Stimulated activated naive B cell treated with anti-CD40 and anti-IgM and Interleukin-4, amounts not matched to agents 10 μg/mL and 1 μg/mL and 100 μg/mL, for 72 hours (primary cell): ENCODE measurements around the gene PARD3.

Source experiments
- ATAC-seq, 2 donors: fragments of 150-1000 bp; cut with Tn5 transposase; replicated peaks; 2 replicates each; pipeline ENCODE4 v1.10.0; 2021; ENCODE audit warnings: moderate library complexity in 1 of 2
- DNase-seq: peaks from one replicate; pipeline ENCODE4 v3.0.0; 2021
- H3K27ac Mint-ChIP-seq: one replicate; pipeline ENCODE4 v1.8.0; 2022; ENCODE audit warnings: mild to moderate bottlenecking, mixed read lengths
- H3K27me3 Mint-ChIP-seq, 2 donors: one replicate each; pipeline ENCODE4 v1.8.0; 2022; ENCODE audit warnings: mixed read lengths in 2 of 2
- H3K36me3 Mint-ChIP-seq, 2 donors: one replicate each; pipeline ENCODE4 v1.8.0; 2022; ENCODE audit warnings: mixed read lengths in 2 of 2, mild to moderate bottlenecking in 1 of 2
- H3K4me1 Mint-ChIP-seq, 2 donors: one replicate each; pipeline ENCODE4 v1.8.0; 2022; ENCODE audit warnings: mixed read lengths in 2 of 2, mild to moderate bottlenecking in 1 of 2
- H3K4me3 Mint-ChIP-seq, 2 donors: one replicate each; pipeline ENCODE4 v1.8.0; 2022; ENCODE audit warnings: mild to moderate bottlenecking in 2 of 2, mixed read lengths in 2 of 2, moderate library complexity in 1 of 2
- H3K9me3 Mint-ChIP-seq, 2 donors: one replicate each; pipeline ENCODE4 v1.8.0; 2022; ENCODE audit warnings: mixed read lengths in 2 of 2, mild to moderate bottlenecking in 1 of 2

PARD3 gene

DNA sequence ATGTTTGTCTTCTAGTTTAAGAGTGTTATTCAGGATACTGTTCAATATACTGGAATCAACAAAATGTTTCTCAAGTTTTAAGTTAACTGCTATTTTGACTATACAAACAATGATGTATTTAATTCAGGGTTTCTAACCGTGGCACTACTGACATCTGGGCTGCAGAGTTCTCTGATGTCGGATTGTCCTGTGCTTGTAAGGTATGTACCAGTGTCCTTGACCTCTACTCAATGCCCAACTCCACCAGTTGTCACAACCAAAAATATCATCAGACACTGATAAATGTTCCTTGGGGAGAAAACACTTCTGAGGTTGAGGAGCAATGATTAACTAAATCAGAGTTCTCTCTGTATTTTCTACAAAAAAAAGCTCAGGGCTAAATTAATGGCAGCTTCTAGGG is 301.5 kb downstream of the PARD3 start:
- H3K27ac Mint-ChIP-seq: no peak overlapping the region
- no peaks in the 10 kb centered on the region for H3K9me3 Mint-ChIP-seq
- DNase-seq (no peak), ATAC-seq (no peak)
- no peak overlapping the region for H3K4me3 Mint-ChIP-seq
- no peaks in the 10 kb centered on the region for H3K27me3 Mint-ChIP-seq
- H3K36me3 Mint-ChIP-seq: no peaks in the 10 kb centered on the region
- H3K4me1 Mint-ChIP-seq: no peaks in the 10 kb centered on the region

DNA sequence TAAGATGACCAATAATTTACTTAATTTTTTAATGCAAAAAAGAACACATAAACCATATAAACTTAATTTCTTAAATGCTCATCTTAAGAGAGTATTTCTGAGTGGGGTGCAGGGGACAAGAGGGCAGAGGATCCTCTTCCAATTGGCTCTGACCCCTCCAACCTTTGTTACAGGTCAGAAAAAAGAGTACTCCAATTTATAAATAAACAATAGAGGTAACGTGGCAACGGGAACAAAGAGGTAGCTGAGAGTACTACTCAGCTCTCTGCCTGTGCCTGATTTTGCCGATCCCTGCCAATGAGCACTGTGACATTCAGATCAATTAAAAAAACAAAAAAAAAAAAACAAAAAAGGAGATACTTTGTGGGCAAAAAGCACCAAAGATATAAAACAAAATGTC is 307.9 kb downstream of the PARD3 start:
- ATAC-seq (no peak), DNase-seq (no peak)
- Mint-ChIP-seq H3K4me3 (no peak overlapping the region), H3K4me1 (no peaks in the 10 kb centered on the region), H3K27ac (no peak overlapping the region), H3K9me3 (no peaks in the 10 kb centered on the region), H3K27me3 (no peaks in the 10 kb centered on the region), H3K36me3 (no peaks in the 10 kb centered on the region)

- ATAC-seq (no peak), DNase-seq (no peak)
- Mint-ChIP-seq H3K27me3 (no peaks in the 10 kb centered on the region), H3K4me3 (no peak overlapping the region), H3K9me3 (no peaks in the 10 kb centered on the region), H3K27ac (no peak overlapping the region), H3K4me1 (no peaks in the 10 kb centered on the region), H3K36me3 (no peaks in the 10 kb centered on the region)
Measured at GRCh38 chr10:34506786-34507185, 308.3 kb downstream of the PARD3 start.

DNA sequence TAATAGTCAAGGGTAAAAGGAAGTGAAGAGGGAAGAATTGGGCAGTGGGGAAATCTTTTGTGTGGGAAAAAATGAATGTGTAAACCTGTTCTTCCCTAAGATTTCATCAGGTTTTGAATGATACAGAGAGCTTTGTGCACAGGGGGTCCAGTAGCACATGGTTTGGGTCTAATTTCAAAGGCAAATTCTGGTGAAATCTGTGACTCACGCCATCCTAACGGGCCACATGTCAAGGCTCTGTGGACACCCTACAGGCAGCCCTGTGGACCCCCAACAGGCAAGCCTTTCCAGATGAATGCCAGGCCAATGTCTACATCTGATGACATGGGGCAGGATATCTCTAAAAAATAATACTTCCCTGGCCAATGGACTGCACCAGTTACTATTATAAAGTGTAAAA is 309.8 kb downstream of the PARD3 start:
- no peak overlapping the region for H3K27ac Mint-ChIP-seq
- DNase-seq (no peak), ATAC-seq (no peak)
- H3K9me3 Mint-ChIP-seq: no peaks in the 10 kb centered on the region
- no peaks in the 10 kb centered on the region for H3K27me3 Mint-ChIP-seq
- no peaks in the 10 kb centered on the region for H3K4me1 Mint-ChIP-seq
- no peak overlapping the region for H3K4me3 Mint-ChIP-seq
- no peaks in the 10 kb centered on the region for H3K36me3 Mint-ChIP-seq

- Mint-ChIP-seq H3K4me3 (no peak overlapping the region), H3K9me3 (no peaks in the 10 kb centered on the region), H3K4me1 (no peaks in the 10 kb centered on the region), H3K27ac (no peak overlapping the region), H3K36me3 (no peaks in the 10 kb centered on the region), H3K27me3 (no peaks in the 10 kb centered on the region)
- no peak for ATAC-seq
- no peak for DNase-seq
Measured at GRCh38 chr10:34504534-34504933, 310.6 kb downstream of the PARD3 start.

DNA sequence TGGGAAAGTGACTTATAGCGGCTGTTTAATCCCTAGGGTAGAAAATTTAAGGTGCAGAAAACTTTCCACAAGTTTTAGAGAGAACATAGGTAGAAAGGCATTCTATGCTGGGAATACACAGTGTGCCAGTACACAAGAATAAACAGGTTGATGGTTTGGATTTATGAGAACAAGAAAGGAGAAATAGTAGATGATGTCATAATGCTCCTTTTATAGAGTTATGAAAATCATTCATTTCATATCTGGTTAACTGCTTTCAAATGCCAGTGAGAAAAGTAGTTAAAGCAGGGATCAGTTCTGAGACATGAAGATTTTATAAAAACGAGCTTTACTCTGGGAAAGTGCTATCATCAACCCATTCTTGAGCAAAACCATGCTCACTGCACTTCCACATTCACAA is 311.4 kb downstream of the PARD3 start:
- no peak overlapping the region for H3K4me3 Mint-ChIP-seq
- no peaks in the 10 kb centered on the region for H3K36me3 Mint-ChIP-seq
- no peaks in the 10 kb centered on the region for H3K9me3 Mint-ChIP-seq
- no peak for DNase-seq
- H3K27me3 Mint-ChIP-seq: no peaks in the 10 kb centered on the region
- ATAC-seq: no peak
- no peaks in the 10 kb centered on the region for H3K4me1 Mint-ChIP-seq
- no peak overlapping the region for H3K27ac Mint-ChIP-seq

- no peak for DNase-seq
- Mint-ChIP-seq H3K27ac (no peak overlapping the region), H3K4me1 (no peaks in the 10 kb centered on the region), H3K27me3 (no peaks in the 10 kb centered on the region), H3K36me3 (no peaks in the 10 kb centered on the region), H3K4me3 (no peak overlapping the region), H3K9me3 (peaks cover 0 to 3% of the 10 kb centered on the region in 2 donors)
- no peak for ATAC-seq
Measured at GRCh38 chr10:34499612-34500279, 315.4 kb downstream of the PARD3 start.

DNA sequence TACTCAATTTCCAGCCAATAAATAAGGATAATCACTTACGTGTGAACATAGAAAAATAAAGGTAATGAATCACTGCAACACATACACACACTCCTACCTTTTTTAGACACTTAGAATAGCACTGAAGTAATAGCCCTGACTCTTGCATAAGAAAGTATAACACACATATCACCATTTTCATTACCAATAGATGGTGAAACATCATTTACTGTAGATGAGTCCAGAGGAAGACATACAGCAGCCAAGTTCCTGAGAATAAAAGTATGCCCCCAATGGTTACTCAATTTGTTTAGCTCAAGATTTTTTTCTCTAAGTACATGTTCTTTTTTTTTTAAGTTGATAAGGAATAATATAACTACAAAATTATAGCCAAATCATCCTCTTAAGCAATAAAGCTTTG is 316.3 kb downstream of the PARD3 start:
- Mint-ChIP-seq H3K27ac (no peak overlapping the region), H3K4me1 (no peaks in the 10 kb centered on the region)
- ATAC-seq: no peak

DNA sequence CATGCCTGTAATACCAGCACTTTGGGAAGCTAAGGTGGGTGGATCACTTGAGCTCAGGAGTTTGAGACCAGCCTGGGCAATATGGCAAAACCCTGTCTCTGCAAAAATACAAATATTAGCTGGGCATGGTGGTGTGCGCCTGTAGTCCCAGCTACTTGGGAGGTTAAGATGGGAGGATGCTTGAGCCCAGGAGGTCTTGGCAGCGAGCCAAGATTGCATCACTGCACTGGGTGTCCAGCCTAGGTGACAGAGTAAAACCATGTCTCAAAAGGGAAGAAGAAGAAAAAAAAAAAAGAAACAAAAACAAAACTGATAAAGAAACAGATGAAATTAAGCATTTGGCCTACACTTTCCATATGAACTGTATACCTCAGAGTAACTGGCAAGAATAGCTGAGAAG is 319.2 kb downstream of the PARD3 start:
- Mint-ChIP-seq H3K36me3 (no peaks in the 10 kb centered on the region), H3K4me1 (no peaks in the 10 kb centered on the region), H3K27me3 (no peaks in the 10 kb centered on the region), H3K9me3 (peaks cover 0 to 3% of the 10 kb centered on the region in 2 donors), H3K4me3 (no peak overlapping the region), H3K27ac (no peak overlapping the region)
- ATAC-seq (no peak), DNase-seq (no peak)

More for the DNA sequence above, 316.3 kb downstream of the PARD3 start:
- Mint-ChIP-seq H3K9me3 (peaks cover 0 to 3% of the 10 kb centered on the region in 2 donors), H3K27me3 (no peaks in the 10 kb centered on the region), H3K36me3 (no peaks in the 10 kb centered on the region), H3K4me3 (no peak overlapping the region)
- no peak for DNase-seq

DNA sequence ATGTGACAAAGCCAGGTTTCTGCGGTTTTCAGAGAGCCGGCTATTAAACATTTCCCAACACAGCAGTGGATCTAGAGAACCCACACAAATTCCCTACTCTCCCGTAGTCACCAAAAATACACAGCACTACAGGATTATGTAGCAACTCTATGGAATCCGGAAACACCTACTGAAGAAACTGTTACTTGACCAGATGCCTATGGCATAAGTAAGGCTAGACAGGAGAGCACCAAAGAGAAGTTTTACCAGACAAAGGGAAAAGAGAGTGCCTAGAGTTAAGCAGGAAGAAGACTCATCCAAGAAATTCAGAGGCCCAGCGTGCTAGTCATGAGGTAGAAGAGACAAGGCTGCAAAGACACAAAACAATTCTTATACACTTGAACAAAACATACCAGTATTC is 321.1 kb downstream of the PARD3 start:
- H3K27me3 Mint-ChIP-seq: no peaks in the 10 kb centered on the region
- ATAC-seq (no peak), DNase-seq (no peak)
- H3K36me3 Mint-ChIP-seq: no peaks in the 10 kb centered on the region
- H3K9me3 Mint-ChIP-seq: peaks cover 0 to 3% of the 10 kb centered on the region in 2 donors
- H3K27ac Mint-ChIP-seq: no peak overlapping the region
- H3K4me1 Mint-ChIP-seq: no peaks in the 10 kb centered on the region
- H3K4me3 Mint-ChIP-seq: no peak overlapping the region

GRCh38 chr10:34492081-34492480 is 323.0 kb downstream of the PARD3 start:
- Mint-ChIP-seq H3K27me3 (no peaks in the 10 kb centered on the region), H3K9me3 (peaks cover 0 to 3% of the 10 kb centered on the region in 2 donors), H3K4me3 (no peak overlapping the region), H3K4me1 (no peaks in the 10 kb centered on the region), H3K27ac (no peak overlapping the region), H3K36me3 (no peaks in the 10 kb centered on the region)
- no peak for ATAC-seq
- no peak for DNase-seq

DNA sequence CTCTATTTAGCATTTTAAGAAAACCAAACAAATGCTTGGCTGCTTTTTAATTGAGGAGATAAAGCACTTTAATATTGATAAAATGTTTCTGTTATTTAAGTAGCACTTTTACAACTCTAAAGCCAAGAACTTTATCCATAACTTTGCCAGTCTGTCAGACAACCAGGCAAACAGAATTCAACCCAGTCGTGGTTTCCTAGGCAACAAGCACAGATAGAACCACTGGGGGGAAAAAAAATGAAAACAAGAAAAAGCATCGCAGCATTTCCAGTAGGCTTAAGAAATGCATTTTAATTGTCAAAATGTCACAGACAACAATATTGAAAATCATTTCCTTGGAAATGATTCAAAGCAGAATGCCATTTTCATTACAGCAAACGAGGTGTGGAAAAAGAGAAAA is 323.4 kb downstream of the PARD3 start:
- H3K27me3 Mint-ChIP-seq: no peaks in the 10 kb centered on the region

DNA sequence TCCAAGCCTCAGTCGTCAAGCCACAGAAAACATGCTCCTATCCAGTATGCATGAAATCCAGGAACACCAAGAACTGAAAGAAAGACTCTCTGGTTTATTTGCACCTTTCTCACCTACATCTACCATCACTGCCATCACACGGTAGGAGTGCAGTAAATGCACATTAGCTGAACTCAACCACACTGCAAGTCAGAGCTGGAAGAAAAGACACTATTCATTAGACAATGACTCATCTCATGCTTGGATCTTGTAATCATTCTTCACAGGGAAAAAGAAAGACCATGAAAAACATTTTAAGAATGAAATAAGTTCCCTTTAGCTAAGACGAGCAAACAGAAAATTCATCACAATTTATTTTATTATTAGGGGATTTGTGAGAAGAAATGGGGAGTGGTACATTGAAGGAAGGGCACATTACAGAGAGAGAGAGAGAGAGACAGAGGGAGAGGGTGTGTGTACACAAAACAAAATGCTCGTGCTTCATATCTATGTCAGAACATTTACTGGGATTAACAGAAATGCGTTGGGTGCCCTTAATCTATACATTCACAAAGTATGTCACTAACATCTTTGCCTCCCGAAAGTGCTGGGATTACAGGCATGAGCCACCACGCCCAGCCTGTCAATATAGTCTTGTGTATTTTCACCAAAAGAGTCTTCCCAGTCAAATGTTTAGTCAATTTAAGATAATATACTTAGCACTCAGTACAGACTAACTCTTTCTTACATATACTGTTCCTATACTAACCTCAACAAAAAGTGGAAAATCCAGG is 324.9 kb downstream of the PARD3 start:
- DNase-seq: no peak

More for the DNA sequence above, 323.4 kb downstream of the PARD3 start:
- H3K36me3 Mint-ChIP-seq: no peaks in the 10 kb centered on the region
- H3K27ac Mint-ChIP-seq: no peak overlapping the region
- ATAC-seq (no peak), DNase-seq (no peak)
- H3K4me3 Mint-ChIP-seq: no peak overlapping the region
- H3K4me1 Mint-ChIP-seq: no peaks in the 10 kb centered on the region
- peaks cover 0 to 3% of the 10 kb centered on the region in 2 donors for H3K9me3 Mint-ChIP-seq

DNA sequence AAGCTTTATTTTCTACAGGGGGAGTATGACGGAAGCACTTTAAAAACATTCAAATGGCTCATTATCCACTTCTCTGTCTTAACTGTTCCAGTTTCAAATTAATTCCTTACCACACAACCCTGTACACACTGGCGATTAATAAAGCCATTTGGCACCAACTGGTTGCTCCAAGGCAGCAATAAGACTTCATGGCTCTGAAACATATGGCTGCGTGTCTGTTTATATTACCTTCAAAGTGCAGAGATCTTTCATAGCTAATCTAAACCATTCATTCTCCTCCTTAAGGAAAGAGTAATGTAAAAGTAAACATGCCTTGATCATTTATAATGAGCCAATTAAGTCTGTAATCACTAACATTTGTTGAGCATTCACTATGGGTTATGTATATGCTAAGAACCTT is 325.7 kb downstream of the PARD3 start:
- Mint-ChIP-seq H3K27ac (no peak overlapping the region), H3K4me1 (no peaks in the 10 kb centered on the region), H3K4me3 (no peak overlapping the region), H3K9me3 (no peaks in the 10 kb centered on the region), H3K27me3 (no peaks in the 10 kb centered on the region), H3K36me3 (no peaks in the 10 kb centered on the region)
- DNase-seq: no peak
- no peak for ATAC-seq

More for the DNA sequence above, 324.9 kb downstream of the PARD3 start:
- ATAC-seq: no peak
- H3K9me3 Mint-ChIP-seq: peaks cover 0 to 2% of the 10 kb centered on the region in 2 donors
- no peak overlapping the region for H3K27ac Mint-ChIP-seq
- H3K27me3 Mint-ChIP-seq: no peaks in the 10 kb centered on the region
- no peaks in the 10 kb centered on the region for H3K4me1 Mint-ChIP-seq
- H3K4me3 Mint-ChIP-seq: no peak overlapping the region
- no peaks in the 10 kb centered on the region for H3K36me3 Mint-ChIP-seq

DNA sequence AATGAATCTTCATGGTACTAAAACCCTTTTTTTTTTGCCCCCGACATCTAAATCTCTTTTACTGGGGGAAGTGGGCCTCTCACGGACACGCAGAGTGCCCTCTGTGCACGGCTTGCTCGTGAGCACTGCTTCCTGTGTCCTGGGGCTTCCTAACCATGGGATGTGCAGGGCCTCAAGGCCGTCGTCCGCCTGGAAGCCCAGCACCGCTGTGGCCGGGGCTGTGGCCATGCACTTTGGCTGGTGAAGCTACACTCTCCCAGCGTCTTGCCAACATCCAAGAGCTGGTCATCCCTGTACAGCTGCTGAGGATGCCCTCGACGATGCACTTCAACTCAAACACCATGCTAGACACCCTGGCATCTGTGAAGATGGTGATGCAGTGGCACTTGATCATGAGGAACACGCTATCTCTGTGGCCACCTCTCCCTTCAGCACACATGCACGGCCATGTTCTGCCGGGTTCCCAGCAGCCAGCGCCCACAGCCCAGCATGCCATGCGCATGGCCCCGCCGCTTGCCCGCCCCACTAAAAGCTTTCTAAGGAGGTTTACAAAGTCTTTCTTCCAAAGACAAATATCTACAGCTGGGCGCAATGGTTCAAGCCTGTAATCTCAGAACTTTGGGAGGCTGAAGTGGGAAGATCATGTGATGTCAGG is 326.5 kb downstream of the PARD3 start:
- H3K27me3 Mint-ChIP-seq: no peaks in the 10 kb centered on the region
- no peak overlapping the region for H3K27ac Mint-ChIP-seq
- no peaks in the 10 kb centered on the region for H3K4me1 Mint-ChIP-seq
- no peaks in the 10 kb centered on the region for H3K36me3 Mint-ChIP-seq
- H3K9me3 Mint-ChIP-seq: no peaks in the 10 kb centered on the region
- ATAC-seq (no peak), DNase-seq (no peak)
- no peak overlapping the region for H3K4me3 Mint-ChIP-seq
